GM21825 (cell line): ENCODE results near the gene HSFY2.
"Not testable (repeated sequence)": the region's sequence is repeated elsewhere in the genome, so short reads cannot be mapped to it uniquely, and the experiment has no call there.

Experiments
- ATAC-seq: cut with Tn5 transposase; IDR thresholded peaks from one replicate; pipeline ENCODE4 v1.9.1; 2021; ENCODE audit warnings: mild to moderate bottlenecking, moderate library complexity; ENCODE audit not compliant: unreplicated experiment

Gene HSFY2

DNA sequence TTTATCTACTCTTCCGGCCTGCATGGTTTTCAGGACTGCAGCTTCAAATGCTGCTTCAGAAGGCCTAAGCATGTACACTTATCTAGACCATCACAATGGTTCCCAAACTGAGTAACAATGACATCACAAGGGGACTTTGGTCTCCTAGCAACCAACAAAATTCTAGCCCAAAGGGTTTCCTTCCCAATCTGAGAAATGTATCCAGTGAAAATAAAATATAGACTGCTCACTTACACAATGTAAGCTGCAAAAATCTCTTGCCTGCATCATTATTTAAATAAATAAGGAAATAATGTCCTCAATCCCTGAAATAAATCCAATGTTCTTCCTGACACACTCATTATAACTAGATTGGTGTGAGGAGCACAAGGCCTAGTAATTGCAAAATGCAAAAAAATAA lies at the start of gene HSFY2:
TSS of gene HSFY2 (minus strand) at position 101 of the 400 bp plus-strand sequence. CDS start 117 bp downstream, outside the sequence.
- ATAC-seq = not testable (repeated sequence)

DNA sequence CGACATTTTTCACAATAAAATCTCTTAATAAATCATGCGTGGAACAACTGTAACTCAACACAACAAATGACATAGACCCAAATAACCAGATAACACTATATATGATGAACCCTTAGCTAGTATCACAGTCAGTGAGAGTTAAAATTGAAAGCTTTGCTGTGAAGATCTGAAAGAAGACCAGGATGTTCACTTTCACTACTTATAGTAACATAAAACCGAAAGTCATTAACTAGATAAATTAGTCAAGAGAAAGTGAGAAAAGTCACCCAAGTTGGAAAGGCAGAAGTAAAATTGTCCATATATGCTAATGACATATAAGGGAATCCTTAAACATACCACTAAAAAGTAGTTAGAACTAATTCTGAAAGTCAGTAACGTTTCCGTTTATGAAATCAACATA lies 42.2 kb upstream of the HSFY2 start:
- ATAC-seq = not testable (repeated sequence)

DNA sequence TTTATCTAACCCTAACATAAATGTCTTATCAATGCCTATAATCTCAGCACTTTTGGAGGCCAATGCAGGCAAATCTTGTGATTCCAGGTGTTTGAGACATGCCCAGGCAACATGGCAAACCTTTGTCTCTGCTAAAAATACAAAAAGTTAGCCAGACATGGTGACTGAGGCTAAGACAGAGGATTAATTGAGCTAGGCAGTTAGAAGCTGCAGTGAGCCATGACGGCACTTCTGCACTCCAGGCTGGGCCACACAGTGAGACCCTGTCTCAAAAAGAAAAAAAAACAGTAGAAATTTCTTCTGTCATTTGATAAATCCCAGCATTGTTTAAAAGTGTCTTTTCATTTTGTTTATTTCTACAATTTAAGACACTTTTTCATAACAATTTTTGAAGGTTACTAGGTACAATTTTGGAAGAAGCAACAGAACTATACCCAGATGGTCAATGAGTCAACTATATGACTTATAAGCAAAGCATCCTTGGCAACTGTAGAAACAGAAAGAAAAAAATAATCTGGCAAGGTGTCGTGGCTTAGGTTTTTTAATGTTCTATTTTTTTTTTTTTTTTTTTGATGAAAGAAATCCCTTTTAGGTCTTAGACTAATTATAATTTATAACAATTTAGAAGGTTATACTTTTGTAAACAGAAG lies 15.3 kb upstream of the HSFY2 start:
- ATAC-seq = not testable (repeated sequence)

- not testable (repeated sequence) for ATAC-seq
Observed at GRCh38 chrY:18754077-18754476, 19.5 kb downstream of the HSFY2 start.

GRCh38 chrY:18753133-18753815 lies 20.3 kb downstream of the HSFY2 start:
- not testable (repeated sequence) for ATAC-seq

DNA sequence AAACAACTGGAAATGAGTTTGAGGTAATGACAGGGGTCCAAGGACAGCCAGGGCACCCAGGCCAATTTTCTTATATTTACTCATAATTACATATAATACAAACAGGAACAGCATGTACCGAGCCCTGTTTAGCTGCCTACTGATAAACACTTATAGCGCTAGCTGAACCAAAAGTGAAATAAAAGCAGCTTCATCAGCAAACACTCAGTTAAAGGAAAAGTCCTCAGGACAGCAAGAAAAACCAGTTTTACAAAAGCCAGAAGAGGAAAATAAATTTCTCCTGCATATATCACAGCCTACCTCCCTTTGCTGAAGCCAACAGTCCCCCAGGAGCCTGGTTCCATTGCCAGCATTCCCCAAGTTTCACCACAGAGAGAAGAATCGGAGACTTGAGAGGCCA lies 49.8 kb downstream of the HSFY2 start:
- not testable (repeated sequence) for ATAC-seq
